Inflammatory macrophage treated with lipopolysaccharide for 1 hour (primary cell): ENCODE measurements around the gene NRXN3.
A peak's percentile ranks its signal among the peaks of the same experiment; 100 is the strongest.
"Not testable (repeated sequence)": the region's sequence is repeated elsewhere in the genome, so short reads cannot be mapped to it uniquely, and the experiment has no call there.

Experiments used
- DNase-seq, 2 donors: peaks; one replicate each; pipeline ENCODE4 v3.0.0-alpha.2; 2020 to 2022

NRXN3 gene

DNA sequence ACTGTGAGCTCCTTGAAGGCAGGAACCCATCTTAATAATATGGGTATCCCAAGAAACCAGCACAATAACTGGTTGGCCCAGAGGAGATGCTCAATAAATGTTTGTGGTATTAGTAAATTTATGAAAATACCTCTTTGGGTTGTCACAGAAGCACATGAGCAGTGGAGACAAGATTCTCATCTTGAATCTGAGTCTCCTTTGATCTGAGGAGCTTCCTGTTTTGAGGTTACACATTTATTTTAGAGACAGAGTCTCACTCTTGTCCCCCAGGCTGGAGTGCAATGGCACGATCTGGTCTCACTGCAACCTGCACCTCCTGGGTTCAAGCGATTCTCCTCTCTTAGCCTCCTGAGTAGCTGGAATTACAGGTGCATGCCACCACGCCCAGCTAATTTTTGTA is 247.4 kb downstream of the NRXN3 start:
- no peak for DNase-seq

- DNase-seq, result no peak
These were observed 254.1 kb downstream of the NRXN3 start for GRCh38 chr14:78424311-78424710.

GRCh38 chr14:78425330-78425729 is 255.2 kb downstream of the NRXN3 start:
- no peak for DNase-seq

DNA sequence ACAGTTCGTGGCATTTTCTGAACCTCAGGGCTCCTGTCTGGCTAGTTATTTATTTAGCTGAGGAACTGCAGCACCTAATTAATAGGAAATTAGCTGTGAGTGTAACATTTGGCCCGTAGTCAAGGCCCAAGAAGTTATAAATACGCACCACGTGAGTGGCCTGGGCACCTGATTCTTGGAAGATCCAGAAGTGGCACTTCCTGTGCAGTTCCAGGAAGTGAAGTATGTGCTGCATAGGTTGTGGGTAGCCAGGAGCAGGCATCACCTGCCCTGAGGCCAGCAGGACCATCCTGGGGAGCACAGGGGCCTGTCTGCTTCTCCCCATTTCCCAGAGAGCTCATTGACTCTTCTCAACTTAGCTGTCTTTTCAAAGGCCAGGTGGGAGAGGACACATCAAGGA is 255.6 kb downstream of the NRXN3 start:
- DNase-seq, result no peak

GRCh38 chr14:78432046-78432445 is 261.9 kb downstream of the NRXN3 start:
- no peak for DNase-seq

GRCh38 chr14:78437448-78437847 is 267.3 kb downstream of the NRXN3 start:
- not testable (repeated sequence) for DNase-seq

DNA sequence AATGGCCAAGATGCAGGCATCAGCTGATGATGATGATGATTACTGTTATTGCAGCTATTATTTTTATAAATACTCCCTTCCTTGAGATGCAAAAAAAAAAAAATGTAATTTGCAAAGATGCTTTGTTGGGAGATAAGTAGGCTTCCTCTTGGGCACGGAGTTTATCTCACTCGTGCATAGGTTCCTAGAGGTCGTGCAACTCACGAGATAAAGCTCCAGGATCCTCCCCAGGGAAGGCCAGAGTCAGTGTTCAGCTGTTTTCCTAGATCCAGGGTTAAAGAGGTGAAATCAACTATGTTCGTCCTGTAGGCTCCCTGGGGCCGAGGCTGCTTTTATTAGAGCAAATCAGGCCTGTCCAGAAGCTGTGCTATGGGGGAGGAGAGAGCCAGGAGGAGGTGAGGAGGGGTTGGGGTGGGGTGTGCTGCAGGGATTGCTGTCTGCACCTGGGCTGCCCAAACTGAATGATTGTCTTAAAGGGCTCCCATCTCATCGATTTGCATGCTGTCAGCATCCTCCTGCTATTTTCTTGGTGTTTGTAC is 270.3 kb downstream of the NRXN3 start:
- no peak for DNase-seq

GRCh38 chr14:78443834-78444233 is 273.7 kb downstream of the NRXN3 start:
- no peak for DNase-seq

DNA sequence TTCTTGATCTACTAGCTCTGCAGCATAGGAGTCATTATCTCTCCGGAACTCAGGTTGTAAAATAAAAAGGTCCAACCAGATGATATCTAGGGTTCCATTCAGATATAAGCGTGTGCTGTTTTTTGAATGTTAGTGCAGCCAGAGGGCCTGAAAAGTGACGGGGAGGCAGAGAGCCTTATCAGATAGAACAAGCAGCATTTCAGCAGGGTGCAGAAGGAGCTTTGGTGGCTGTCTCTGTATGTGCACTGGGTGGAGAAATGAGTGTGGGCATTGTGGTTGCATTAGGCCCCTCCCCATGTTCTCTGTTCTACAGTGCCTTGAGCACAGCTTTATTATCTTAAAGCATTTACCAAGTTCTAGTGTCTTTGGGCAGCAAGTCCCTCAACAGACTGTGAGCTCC is 275.1 kb downstream of the NRXN3 start:
- DNase-seq, result no peak

DNA sequence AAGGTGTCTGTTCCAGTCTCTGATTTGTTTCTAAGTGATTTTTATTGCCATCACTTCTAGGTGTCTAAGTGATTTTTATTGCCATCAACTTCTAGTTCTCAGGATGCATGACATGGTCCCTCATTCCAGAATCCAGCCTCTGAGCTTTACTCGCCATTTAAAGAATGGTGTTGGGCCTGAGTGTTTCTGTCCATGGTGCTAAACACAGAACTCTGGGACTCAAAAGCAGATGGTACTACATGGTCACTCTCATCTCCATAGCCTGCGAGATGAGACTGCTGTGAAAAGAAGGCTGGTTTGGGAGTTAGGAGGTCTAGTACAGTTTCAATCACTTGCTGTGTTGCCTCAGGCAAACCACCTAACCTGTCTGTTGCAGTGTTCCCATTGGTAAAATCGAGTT is 276.6 kb downstream of the NRXN3 start:
- DNase-seq, result no peak

DNA sequence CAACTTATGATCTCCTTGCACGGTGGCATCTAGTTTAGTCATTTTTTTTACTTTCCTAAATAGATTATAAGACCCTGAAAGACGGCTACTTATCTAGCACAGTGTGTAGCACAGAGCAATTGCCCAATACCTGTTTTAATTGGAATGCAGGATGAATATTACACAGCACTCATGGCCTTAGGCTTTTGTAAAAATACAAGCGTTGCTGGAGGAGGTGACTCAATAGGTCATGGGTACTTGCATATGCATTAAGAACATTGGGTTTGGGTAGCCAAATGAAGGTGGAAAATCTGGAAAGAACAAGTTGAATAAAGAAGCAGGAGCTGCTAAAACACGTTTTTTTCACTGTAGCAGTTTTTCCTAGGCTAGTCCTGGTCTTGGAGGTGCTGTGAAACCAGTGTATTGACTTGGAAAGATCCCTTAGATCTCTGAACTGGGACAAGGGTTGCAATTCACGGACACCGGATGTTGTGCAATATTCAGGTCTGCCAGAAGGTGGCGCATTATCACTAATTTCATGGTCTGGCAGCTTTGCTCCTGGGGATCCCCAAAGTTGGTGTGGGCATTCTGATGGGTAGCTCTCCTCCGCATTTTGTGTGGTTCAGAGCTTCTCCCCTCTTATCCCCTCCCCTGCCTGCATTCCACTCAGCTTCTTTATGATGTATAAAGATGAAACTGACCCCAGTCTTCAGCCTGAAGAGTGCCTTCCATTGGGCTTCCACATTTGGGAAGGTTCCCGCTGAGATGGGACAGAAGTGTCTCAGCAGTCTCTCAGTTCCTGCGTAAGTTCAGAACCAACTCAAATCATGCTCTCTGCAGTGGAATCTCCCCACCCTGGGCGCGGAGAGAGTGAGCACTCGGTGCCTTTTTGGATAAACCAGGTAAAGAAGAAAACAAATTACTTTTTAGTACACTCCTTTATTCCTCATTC is 278.3 kb downstream of the NRXN3 start:
- DNase-seq, result peak; percentile 32 to 86

DNA sequence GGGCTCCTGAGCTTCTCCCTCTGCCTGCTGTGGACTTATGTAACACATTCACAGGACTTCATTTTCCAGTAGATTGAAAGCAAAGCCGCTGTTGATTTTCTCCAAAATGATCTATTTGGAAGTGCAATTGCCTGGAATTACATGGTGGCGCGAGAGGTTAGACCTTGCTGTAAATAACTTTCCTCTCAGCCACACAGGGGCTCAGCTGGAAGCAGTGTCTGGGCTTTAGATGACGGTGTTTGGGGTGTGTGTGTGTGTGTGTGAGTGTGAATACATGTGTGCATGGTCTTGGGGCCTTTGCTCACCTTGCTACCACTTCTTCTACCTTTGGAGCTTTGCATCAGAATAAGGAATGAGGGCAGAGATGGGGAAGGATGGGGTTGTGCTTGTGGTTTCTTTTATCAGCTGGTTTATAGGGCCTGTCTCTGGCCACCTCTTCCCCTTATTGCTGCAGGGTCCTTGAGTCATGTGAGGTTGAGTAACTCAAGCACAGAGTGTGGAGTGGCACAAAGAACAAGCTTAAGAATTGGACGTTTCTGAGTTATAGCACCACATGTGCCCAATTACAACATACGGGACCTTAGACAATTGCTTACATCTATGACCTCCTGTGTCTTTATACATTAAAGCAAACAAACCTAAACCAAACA is 280.6 kb downstream of the NRXN3 start:
- DNase-seq, result peak; percentile 29 to 30

GRCh38 chr14:78451319-78451695 is 281.1 kb downstream of the NRXN3 start:
- peak; percentile 47 to 62 for DNase-seq

GRCh38 chr14:78455896-78456435 is 285.8 kb downstream of the NRXN3 start:
- no peak for DNase-seq

DNA sequence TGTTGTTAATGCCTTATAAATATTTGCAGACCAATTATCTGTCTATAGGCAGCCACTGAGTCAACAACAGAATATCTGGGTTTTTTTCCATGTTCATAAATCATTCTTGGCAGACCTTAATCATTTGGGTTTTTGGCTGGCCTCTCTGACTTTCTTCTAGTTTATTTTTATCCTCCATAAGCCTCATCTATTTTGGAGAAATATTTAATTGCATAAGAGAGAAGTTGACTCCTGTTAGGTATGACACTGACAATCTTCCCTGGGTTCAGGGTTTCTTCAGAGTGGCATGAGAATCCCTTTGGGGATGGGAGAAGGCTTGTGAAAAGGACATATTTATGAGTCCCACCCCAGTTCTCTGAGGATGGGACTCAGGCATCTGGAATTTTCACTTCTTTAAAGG is 299.8 kb downstream of the NRXN3 start:
- no peak for DNase-seq

- DNase-seq, result no peak
These were observed 309.1 kb downstream of the NRXN3 start for GRCh38 chr14:78479127-78479780.

- DNase-seq, result no peak
These were observed 313.9 kb downstream of the NRXN3 start for GRCh38 chr14:78484028-78484427.

DNA sequence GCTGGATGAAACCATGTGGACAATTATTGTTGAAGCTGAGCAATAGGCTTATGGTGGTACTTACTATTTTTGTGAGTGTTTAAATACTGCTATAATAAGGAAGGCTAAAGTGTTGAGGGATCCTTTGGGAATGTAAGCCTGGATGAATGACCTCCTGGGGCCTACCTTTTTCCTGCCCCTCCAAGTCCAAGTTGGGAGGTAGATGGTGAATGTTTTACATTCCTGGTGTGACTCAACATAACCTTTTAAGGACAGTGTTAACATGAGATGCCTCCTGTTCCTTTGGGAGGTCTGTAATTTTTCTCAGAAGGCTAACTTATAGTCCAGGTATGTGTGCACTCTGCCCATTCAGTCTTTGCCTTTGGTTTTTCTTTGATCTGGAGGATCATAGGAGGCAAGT is 315.9 kb downstream of the NRXN3 start:
- no peak for DNase-seq

GRCh38 chr14:78486621-78487020 is 316.4 kb downstream of the NRXN3 start:
- no peak for DNase-seq

DNA sequence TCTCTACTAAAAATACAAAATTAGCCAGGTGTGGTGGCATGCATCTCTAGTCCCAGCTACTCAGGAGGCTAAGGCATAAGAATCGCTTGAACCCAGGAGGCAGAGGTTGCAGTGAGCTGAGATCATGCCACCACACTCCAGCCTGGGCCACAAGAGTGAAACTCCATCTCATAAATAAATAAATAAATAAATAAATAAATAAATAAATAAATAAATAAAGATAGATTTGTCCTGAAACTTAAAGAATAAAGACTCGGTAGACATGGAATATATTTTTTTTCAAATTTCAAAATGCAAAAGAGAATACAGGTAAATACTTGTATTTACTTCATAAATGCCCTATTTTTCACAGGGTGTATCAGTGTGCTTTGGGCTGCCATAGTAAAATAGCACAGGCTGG is 317.4 kb downstream of the NRXN3 start:
- not testable (repeated sequence) for DNase-seq

- DNase-seq, result no peak
These were observed 318.8 kb downstream of the NRXN3 start for GRCh38 chr14:78488938-78489337.

DNA sequence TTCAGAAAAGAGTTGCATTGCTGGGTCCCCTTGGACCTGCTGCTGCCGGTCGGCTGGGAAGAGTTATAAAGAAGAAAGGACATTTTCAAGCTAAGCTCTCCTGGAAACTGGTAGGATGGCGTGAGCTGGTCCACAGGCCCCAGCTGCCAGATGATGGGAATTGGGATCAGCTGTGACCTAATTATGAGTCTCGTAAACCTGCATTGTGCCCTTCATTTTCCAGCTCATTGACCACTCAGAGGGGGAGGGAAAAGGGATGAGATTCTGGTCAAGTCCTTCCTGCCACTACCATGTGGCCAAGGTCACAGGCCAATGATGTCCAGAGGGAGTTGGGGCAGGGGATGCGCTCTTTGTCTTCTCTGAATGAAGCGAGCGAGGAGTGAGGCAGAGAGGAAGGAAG is 320.9 kb downstream of the NRXN3 start:
- DNase-seq, result no peak

DNA sequence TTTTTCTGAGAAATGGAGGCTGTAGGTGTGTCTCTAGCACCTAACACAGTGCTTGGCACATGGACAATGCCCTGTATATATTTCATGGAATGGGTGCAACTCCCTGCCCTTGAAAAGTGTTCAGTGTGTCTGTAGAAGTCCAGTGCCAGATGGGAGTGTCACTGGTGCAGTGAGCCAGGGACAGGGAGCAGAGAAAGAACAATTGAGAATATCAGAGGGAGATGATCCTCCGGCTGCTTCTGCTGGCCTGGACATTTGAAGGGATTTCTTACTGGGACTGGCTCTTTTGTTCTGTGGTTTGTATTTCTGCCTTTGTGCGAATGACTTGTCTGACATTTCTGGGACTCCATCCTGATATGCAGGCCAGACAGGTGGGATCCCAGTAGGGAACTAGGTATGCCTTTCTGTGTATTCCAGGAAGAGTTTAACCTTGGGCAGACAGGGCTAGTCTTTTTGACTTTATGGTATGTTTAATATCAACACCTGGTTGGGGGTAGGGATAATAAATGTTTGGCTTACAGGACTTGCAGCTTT is 328.0 kb downstream of the NRXN3 start:
- no peak for DNase-seq
